H1 (cell line): ENCODE data around the gene DNLZ.

Experiments used
- CTCF ChIP-seq, 3 experiments: IDR thresholded peaks; 1 replicate in 2 of 3; 2 replicates in 1 of 3; pipeline versions ENCODE4 v1.5.1 to v1.6.1; 2011; ENCODE audit warnings: low read length in 3 of 3, mild to moderate bottlenecking in 3 of 3, inconsistent platforms in 2 of 3, low read depth in 1 of 3, moderate library complexity in 1 of 3; ENCODE audit not compliant: insufficient read depth in 1 of 3; ENCODE audit errors: control extremely low read depth in 1 of 3
- E2F6 ChIP-seq: IDR thresholded peaks from 2 replicates; pipeline ENCODE4 v1.6.1; 2012; ENCODE audit warnings: inconsistent platforms
- KDM1A ChIP-seq: fragments of 200-600, 300-600 bp; sonication (generic); IDR thresholded peaks from 2 replicates; pipeline ENCODE4 v1.7.1; 2016; ENCODE audit warnings: mild to moderate bottlenecking, low read length, borderline replicate concordance
- NRF1 ChIP-seq: IDR thresholded peaks from 2 replicates; pipeline ENCODE4 v1.6.1; 2011; ENCODE audit warnings: mild to moderate bottlenecking, low read depth, low read length, improper control_type of control experiment
- POLR2A ChIP-seq, 2 experiments: IDR thresholded peaks; 1 replicate in 1 of 2; 2 replicates in 1 of 2; pipeline ENCODE4 v1.6.1; 2011; ENCODE audit warnings: low read depth in 2 of 2, low read length in 2 of 2, mild to moderate bottlenecking in 2 of 2; ENCODE audit errors: control extremely low read depth in 1 of 2
- POLR2AphosphoS5 ChIP-seq: IDR thresholded peaks from 2 replicates; pipeline ENCODE4 v1.6.1; 2011; ENCODE audit warnings: low read depth, low read length
- SIN3A ChIP-seq, 2 experiments: IDR thresholded peaks in 1 of 2; conservative IDR thresholded peaks in 1 of 2; 2 replicates each; pipeline ENCODE4 v1.6.1; 2011 to 2012; ENCODE audit warnings: low read length in 2 of 2, improper control_type of control experiment in 1 of 2, low read depth in 1 of 2, mild to moderate bottlenecking in 1 of 2

- no peak for TF ChIP-seq NRF1
- TF ChIP-seq POLR2A (IDR thresholded peaks at IDR 0.05; ENCODE audit: control extremely low read depth in 1 of 2, low read depth in 2 of 2, low read length in 2 of 2), result no peak
- TF ChIP-seq CTCF (IDR thresholded peaks at IDR 0.05; ENCODE audit: control extremely low read depth in 1 of 3, insufficient read depth in 1 of 3, low read depth in 1 of 3, low read length in 3 of 3), result no peak
- TF ChIP-seq POLR2AphosphoS5, result no peak
- no peak for TF ChIP-seq E2F6
- no peak for TF ChIP-seq KDM1A
- TF ChIP-seq SIN3A (conservative IDR thresholded peaks at IDR 0.05 in 1 of 2, IDR thresholded peaks at IDR 0.05 in 1 of 2; ENCODE audit: low read depth in 1 of 2, low read length in 2 of 2), result no peak
These were observed 7.7 kb downstream of the DNLZ start for GRCh38 chr9:136355616-136356557.
